Activated gamma-delta T cell treated with anti-CD3 and anti-CD28 coated beads, Interleukin-2, amount 50 U/mL, for 16 hours (primary cell): ENCODE measurements around the gene FBRSL1.
"Not testable (repeated sequence)": the region's sequence is repeated elsewhere in the genome, so short reads cannot be mapped to it uniquely, and the experiment has no call there.

Experiments used
- DNase-seq: peaks from one replicate; pipeline ENCODE4 v3.0.0-alpha.2; 2020; ENCODE audit warnings: low read depth

Gene FBRSL1

GRCh38 chr12:132489602-132490266, at the start of gene FBRSL1:
TSS of gene FBRSL1 (plus strand) at chr12:132490151.
- peak; percentile 91 for DNase-seq

- not testable (repeated sequence) for DNase-seq
Measured at GRCh38 chr12:132440420-132440819, 49.5 kb upstream of the FBRSL1 start.

- DNase-seq: no peak
Measured at GRCh38 chr12:132441871-132442863, 47.8 kb upstream of the FBRSL1 start.

- DNase-seq: no peak
Measured at GRCh38 chr12:132443091-132443490, 46.9 kb upstream of the FBRSL1 start.

GRCh38 chr12:132444283-132444682, 45.7 kb upstream of the FBRSL1 start:
- no peak for DNase-seq

GRCh38 chr12:132444957-132445883, 44.7 kb upstream of the FBRSL1 start:
- DNase-seq: peak; percentile 71

GRCh38 chr12:132445884-132446632, 43.9 kb upstream of the FBRSL1 start:
- DNase-seq: no peak

GRCh38 chr12:132446633-132447326, 43.2 kb upstream of the FBRSL1 start:
- no peak for DNase-seq

GRCh38 chr12:132447327-132447720, 42.6 kb upstream of the FBRSL1 start:
- DNase-seq: no peak

- no peak for DNase-seq
Measured at GRCh38 chr12:132447731-132448462, 42.1 kb upstream of the FBRSL1 start.

GRCh38 chr12:132448463-132448820, 41.5 kb upstream of the FBRSL1 start:
- DNase-seq: no peak

- DNase-seq: no peak
Measured at GRCh38 chr12:132449565-132450417, 40.2 kb upstream of the FBRSL1 start.

- no peak for DNase-seq
Measured at GRCh38 chr12:132450418-132451171, 39.4 kb upstream of the FBRSL1 start.

GRCh38 chr12:132451172-132451835, 38.6 kb upstream of the FBRSL1 start:
- DNase-seq: no peak

- DNase-seq: no peak
Measured at GRCh38 chr12:132451836-132452195, 38.1 kb upstream of the FBRSL1 start.

- no peak for DNase-seq
Measured at GRCh38 chr12:132452596-132453350, 37.2 kb upstream of the FBRSL1 start.
